ENCODE measurements around the gene ZDHHC6. TPM values are rescaled to one million over a fixed set of nuclear protein-coding genes. Genes with fewer than 3 reads are reported as not detected.

Gene ZDHHC6
- total RNA-seq, 1 experiment from 2014 or later, result 35.2 TPM

DNA sequence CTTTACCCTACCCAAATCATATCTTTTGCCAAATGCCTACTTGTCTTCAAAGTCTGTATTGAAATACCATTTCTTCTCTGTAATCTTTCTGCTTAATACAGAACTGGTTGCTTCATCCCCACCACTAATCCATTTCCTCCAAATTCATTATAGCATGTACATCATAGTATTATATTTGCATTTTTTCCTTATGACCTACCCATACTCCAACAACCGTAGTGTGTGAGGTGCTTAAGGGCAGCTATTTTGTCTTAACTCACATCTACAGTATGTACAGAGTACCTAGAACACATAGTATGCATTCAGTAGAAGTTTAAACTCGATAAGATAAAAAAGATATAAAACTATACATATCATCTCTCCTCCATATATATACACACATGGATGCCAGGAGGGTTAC lies 49.1 kb downstream of the ZDHHC6 start:
- H2BK12ac ChIP-seq (ENCODE audit: insufficient read length, low read depth, low read length), result no peak overlapping the region
- no peak overlapping the region for H3K56ac ChIP-seq (ENCODE audit: insufficient read length, low read depth, low read length)
- H3K9me3 Mint-ChIP-seq, result no peaks in the 10 kb centered on the region
- H3K36me3 Mint-ChIP-seq (ENCODE audit: insufficient read depth in 1 of 3, low read depth in 3 of 3), result no peaks in the 10 kb centered on the region
- no peak overlapping the region for H3K14ac ChIP-seq (ENCODE audit: insufficient read depth, low read length)
- no peak overlapping the region for H3K27ac ChIP-seq (ENCODE audit: insufficient read length, low read depth, low read length)
- H3K9me3 ChIP-seq (ENCODE audit: control insufficient read depth, low read depth, low read length), result no peaks in the 10 kb centered on the region
- no peak overlapping the region for H3K4me2 ChIP-seq (ENCODE audit: insufficient read depth, insufficient read length, low read length)
- no peak overlapping the region for H3K23ac ChIP-seq (ENCODE audit: insufficient read length, low read depth, low read length)
- no peak overlapping the region for H2BK15ac ChIP-seq (ENCODE audit: low read depth, low read length)
- no peak overlapping the region for H3T11ph ChIP-seq (ENCODE audit: low read length)
- no peak for DNase-seq
- H3K79me1 ChIP-seq (ENCODE audit: insufficient read depth, low read depth, low read length, poor library complexity, severe bottlenecking), result no peaks in the 10 kb centered on the region
- H3K27ac Mint-ChIP-seq, result no peak overlapping the region
- no peak overlapping the region for H3K18ac ChIP-seq (ENCODE audit: insufficient read length, low read depth, low read length)
- H3K23me2 ChIP-seq (ENCODE audit: insufficient read length, low read depth, low read length, poor library complexity, severe bottlenecking), result no peaks in the 10 kb centered on the region
- no peaks in the 10 kb centered on the region for H3K79me2 ChIP-seq (ENCODE audit: insufficient read depth, low read length)
- WGBS (ENCODE audit: extremely low coverage, insufficient read length, low lambda C conversion rate), result no CpG with 5 or more reads among the region's 2 CpGs
- H3K4me1 Mint-ChIP-seq, result no peaks in the 10 kb centered on the region
- TF ChIP-seq, protein P1, sequence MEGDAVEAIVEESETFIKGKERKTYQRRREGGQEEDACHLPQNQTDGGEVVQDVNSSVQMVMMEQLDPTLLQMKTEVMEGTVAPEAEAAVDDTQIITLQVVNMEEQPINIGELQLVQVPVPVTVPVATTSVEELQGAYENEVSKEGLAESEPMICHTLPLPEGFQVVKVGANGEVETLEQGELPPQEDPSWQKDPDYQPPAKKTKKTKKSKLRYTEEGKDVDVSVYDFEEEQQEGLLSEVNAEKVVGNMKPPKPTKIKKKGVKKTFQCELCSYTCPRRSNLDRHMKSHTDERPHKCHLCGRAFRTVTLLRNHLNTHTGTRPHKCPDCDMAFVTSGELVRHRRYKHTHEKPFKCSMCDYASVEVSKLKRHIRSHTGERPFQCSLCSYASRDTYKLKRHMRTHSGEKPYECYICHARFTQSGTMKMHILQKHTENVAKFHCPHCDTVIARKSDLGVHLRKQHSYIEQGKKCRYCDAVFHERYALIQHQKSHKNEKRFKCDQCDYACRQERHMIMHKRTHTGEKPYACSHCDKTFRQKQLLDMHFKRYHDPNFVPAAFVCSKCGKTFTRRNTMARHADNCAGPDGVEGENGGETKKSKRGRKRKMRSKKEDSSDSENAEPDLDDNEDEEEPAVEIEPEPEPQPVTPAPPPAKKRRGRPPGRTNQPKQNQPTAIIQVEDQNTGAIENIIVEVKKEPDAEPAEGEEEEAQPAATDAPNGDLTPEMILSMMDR (conservative IDR thresholded peaks at IDR 0.05), result no peak
- no peak overlapping the region for H2AFZ ChIP-seq (ENCODE audit: low read length)
- no peaks in the 10 kb centered on the region for H4K20me1 ChIP-seq (ENCODE audit: control insufficient read depth, insufficient read depth, insufficient read length)
- H3K27me3 Mint-ChIP-seq (ENCODE audit: low read depth), result peaks cover 3% of the 10 kb centered on the region
- H3K4me1 ChIP-seq (ENCODE audit: insufficient read depth, low read length), result no peaks in the 10 kb centered on the region
- no peak overlapping the region for H2BK20ac ChIP-seq (ENCODE audit: low read depth, low read length, poor library complexity, severe bottlenecking)
- H2BK120ac ChIP-seq (ENCODE audit: low read depth, low read length, poor library complexity, severe bottlenecking), result no peak overlapping the region
- no peak overlapping the region for H4K5ac ChIP-seq (ENCODE audit: insufficient read length, low read depth, low read length)
- no peak overlapping the region for H2BK5ac ChIP-seq (ENCODE audit: insufficient read length, low read length)
- H4K8ac ChIP-seq (replicated peaks; ENCODE audit: insufficient read length, low read depth, low read length), result no peak overlapping the region
- H2AK5ac ChIP-seq (ENCODE audit: insufficient read length, low read length), result no peak overlapping the region
- H3K4ac ChIP-seq (ENCODE audit: low read depth, low read length), result no peak overlapping the region
- H3K9ac ChIP-seq (ENCODE audit: extremely low read depth, insufficient read length, low read length), result no peak overlapping the region
- no peak overlapping the region for H4K91ac ChIP-seq (ENCODE audit: insufficient read length, low read depth, low read length)
- no peaks in the 10 kb centered on the region for H3K27me3 ChIP-seq (ENCODE audit: insufficient read depth, low read length)
- H3K4me3 Mint-ChIP-seq, result no peak overlapping the region

Measured in H9 (cell line).